Measurements from ENCODE around the gene NFATC2.
"Not testable (repeated sequence)": the region's sequence is repeated elsewhere in the genome, so short reads cannot be mapped to it uniquely, and the experiment has no call there.

Gene NFATC2

DNA sequence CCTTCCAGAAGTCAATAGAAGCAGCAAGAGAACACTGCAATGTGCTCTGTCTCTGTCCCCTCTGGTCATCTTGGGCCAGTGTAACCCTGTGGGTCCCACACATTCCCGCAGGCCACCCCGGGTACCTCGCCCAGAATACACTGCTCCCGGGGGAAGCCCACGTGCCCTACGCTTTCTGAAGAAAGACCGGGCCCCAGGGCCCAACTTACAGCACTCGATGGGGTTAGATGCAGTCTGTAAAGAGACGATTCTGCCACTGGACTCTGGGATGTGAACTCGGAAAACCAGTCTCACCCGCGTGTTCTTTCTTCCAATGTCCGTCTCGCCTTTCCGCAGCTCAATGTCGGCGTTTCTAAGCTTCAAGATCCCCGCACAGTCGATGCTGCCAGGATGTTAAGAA is 68.7 kb downstream of the NFATC2 start:
- DNase-seq = no peak

DNA sequence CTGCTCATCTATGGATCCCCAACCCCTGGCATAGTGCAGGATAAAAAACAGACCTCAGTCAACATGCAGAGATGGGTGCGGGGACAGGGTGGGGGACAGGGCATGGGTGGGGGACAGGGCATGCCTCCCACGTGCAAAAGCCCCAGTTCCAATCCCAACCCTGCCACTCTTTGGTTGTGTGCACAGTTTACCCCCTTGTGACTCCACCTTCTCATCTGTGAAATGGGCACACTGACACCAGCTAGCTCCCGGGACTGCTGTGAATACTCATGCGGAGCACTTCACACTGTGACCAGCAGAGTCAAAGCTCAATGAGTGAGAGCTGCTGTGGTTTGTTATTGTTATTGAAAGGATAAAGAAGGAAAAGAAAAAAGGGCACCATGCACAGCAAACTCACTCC is 69.3 kb downstream of the NFATC2 start:
- DNase-seq = no peak

DNA sequence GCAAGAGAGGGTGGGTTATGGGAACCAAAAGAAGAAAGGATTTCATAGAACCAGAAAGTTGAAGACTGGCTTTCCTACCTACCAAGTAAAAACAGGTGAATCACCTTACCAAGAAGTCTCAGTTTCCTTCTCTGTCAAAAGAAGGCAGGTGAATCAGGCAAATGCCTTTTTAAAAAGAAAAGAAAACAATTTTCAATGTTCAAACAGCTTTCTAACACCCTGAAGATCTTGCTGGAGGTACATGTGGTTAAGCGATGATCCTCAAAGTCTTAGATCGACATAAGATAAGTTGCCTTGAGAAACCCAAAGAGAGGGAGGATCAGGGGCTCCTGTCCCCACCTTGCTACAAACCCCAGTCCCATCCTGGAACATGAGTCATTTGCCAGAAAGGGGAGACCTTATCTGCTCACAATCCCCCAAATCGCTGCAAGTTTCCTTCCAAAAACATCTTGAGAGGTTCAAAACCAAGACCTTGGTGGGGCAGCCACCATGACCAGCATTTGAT is 71.6 kb downstream of the NFATC2 start:
- DNase-seq = no peak

DNA sequence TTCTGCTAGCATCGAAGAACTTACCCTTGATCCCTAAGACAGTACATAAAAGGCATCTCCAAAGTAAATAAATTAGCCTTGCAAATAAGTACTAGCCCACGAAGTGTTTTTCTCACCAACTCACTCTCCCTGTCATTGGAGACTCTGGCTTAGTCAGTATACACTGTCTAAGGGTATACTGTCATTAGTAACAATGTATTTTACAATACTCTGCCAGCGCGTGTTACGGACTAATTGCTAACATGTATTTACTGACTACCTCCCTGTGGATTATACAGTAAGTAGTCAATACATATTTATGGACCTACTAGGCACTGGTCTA is 72.1 kb downstream of the NFATC2 start:
- DNase-seq = no peak

DNA sequence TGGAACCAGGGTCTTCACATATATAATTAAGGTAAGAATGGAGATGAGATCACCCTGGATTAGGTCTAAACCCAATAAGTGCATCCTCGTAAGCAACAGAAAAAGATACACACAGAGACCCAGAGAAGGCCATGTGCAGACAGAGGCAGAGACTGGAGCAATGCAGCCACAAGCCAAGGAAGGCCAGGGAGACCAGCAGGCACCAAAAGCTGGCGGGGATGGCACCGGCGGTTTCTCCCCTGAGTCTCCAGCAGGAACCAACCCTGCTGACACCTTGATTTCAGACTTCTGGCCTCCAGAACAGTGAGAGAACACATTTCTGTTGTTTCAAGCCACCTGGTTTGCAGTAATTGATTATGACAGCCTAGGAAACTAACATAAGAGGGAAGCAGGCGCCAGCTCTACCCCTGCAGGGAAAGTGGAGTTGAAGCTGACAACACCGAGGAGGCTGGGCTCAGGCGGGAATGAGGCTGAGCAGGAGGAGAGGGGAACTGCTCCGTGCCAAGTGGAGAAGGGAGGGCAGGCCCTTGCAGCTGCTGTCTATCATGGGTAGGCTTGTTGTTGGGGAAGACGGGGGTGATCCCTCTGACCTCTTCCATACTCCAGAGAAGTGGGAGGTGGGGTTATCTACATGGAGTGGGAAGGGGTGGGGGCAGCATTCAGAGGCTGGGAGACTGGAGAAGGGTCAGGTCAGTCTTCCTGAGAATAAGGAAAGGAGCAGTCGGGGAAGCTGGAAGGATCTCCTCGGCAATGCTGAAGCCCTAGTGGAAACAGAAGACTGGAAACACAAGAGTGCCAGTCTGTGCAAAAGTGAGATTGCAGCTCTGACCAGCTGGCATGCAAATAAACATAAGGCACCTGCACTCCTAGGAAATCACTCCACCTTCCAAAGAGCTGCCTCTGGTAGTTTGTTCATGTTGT is 72.7 kb downstream of the NFATC2 start:
- DNase-seq = peak in 2 of 58 donors; percentile 4 to 28

DNA sequence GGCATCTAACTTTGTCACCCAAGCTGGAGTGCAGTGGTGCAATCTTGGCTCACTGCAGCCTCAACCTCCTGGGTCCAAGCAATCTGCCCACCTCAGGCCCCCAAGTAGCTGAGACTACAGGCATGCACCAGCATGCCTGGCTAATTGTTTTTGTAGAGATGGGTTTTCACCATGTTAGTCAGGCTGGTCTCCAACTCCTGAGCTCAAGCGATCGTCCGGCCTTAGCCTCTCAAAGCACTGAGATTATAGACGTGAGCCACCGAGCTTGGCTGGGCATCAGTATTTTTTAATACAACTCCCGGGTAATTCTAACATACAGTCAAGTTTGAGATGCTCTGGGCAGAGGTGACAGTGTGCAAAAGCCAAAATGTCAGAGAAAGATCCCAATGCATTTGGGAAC is 73.5 kb downstream of the NFATC2 start:
- DNase-seq = no peak

DNA sequence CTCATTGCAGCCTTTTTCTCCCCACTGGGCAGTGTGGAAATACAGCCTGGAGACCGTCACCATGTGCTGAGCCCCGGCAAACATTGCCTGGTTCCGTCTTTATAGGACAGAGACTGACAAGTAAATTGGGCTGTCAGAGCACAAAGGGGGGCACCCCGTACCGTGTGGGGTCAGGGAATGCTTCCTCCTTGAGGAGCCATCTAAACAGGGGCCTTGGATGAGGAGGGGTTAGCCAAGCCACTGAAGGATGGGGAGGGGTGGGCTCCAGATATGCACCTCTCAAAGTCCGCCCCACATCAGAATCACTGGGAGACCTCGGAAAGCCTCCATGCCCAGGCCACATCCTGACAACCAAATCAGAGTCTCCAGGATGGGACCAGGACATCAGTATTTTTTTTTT is 73.9 kb downstream of the NFATC2 start:
- no peak for DNase-seq

DNA sequence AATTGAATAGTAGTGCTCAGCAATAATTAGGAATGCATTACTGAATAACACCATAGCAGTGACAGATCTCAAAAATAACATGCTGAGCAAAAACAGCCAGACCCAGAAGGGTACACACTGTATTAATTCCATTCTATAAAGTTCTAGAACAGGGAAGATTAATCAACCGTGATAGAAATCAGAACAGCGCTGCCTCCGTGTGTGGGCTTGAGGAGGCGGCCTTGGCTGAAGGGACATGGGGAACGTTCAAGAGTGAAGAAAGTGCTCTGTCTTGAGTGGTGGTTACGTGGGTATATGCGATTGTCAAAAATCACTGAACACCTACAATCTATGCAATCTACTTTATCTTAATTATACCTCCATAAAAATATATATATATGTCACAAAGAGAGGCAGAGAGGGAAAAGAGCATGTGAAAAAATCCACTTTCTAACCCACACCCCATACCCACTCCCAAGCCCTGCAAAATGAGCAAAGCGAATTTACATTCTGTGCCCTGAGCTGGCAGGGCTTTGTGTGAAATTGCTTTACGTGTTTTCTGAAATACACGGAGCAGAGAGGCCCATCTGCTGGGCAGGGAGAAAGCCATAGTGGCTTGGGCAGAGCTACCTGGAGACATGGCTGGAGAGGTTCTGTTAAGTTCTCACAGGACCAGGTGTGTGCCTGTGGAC is 74.4 kb downstream of the NFATC2 start:
- peak in 1 of 58 donors; percentile 23 for DNase-seq

DNA sequence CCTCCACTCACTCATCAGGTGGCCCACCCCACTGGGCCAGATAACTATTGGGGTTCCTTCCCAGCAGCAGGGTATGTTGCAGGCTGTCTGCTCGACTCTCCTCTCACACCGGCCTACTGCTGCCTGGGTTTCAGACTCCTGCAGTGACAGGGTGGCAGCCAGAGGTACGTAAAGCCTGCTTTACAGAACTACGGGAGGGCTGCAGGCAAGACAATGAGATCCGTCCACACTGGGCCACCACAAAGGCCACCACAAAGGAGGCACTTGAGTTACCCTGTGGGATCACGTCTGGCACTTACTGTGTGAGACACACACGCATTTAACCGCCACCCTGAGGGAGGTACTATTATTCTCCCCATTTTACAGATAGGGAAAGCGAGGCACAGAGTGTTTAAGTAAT is 78.5 kb downstream of the NFATC2 start:
- DNase-seq = no peak

DNA sequence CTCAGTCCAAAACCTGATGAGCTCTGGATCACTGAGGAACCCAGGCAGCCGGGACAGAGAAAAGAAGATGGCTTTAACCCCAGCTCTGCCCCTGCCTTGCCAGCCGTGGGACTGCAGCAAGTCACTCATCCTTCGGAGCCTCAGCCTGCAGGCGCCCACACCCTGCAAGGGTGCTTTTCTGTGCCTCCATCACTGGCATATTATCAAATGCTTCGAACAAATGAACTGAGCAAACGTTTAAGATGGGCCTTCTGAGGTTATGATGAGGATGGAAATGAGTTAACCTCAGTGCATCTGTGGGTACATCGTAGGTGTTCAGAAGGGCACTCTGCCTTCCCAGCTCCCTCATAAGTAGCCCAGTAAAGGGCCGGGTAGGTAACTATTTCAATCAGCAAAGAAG is 79.0 kb downstream of the NFATC2 start:
- no peak for DNase-seq

DNA sequence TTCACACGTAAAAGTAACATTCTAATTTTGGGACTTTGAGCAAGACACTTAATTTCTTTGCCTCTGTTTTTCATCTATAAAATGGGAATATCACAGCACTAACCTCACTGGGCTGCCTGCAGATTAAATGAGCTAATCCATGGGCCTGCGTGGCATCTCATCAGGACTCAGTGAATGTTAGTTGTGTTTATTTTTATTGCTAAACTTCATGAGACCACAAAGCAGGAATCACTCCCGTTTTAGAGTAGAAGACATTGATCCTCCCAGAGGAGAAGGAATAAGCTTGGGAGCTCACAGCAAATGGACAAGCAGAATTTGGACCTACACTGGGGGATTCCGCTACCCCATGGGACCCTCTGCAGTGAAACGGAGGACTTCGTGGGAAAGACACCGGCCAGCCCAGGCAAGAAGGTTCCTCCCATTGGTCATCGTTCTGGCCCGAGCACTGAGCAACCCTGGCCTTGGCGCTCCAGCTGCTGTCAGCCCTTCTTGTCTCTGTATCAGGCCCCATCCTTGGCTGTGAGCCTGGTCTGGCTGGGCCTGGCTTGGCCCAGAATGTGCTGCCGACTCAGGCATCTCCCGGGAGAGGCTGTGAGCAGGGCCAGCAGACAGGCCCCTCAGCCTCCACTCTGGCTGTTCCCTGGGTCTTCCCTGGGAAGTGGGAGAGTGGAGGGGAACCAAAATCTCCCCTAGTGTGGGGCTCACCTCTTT is 79.8 kb downstream of the NFATC2 start:
- peak in 38 of 58 donors; percentile 3 to 70 (median 37) for DNase-seq

DNA sequence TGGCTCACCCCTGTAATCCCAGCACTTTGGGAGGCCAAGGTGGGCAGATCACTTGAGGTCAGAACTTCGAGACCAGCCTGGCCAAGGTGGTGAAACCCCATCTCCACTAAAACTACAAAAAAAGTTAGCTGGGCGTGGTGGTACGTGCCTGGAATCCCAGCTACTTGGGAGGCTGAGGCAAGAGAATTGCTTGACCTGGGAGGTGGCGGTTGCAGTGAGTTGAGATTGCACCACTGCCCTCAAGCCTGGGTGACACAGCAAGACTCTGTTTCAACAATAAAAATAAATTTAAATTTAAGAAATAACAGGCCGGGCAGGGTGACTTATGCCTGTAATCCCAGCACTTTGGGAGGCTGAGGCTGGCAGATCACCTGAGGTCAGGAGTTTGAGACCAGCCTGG is 80.7 kb downstream of the NFATC2 start:
- DNase-seq = not testable (repeated sequence)

DNA sequence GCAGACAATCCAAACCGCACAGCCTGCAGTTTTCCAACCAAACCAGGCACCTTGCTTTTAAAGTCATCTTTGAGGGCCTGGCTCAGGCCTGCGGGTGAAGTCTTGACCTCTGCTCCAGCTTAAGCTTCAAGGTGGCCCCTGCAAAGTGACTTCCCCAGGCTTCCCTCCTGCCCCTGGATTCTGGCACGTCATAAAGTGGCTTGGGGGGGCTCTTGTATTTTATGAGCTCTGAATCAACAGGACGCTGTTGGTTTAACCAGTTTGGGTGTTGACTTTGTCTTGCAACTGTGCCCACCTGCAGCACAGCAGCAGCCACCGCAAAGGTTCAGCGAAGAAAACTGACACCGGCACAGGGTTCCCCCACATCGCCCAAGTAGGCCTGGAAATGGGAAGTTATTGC is 81.2 kb downstream of the NFATC2 start:
- DNase-seq = no peak

DNA sequence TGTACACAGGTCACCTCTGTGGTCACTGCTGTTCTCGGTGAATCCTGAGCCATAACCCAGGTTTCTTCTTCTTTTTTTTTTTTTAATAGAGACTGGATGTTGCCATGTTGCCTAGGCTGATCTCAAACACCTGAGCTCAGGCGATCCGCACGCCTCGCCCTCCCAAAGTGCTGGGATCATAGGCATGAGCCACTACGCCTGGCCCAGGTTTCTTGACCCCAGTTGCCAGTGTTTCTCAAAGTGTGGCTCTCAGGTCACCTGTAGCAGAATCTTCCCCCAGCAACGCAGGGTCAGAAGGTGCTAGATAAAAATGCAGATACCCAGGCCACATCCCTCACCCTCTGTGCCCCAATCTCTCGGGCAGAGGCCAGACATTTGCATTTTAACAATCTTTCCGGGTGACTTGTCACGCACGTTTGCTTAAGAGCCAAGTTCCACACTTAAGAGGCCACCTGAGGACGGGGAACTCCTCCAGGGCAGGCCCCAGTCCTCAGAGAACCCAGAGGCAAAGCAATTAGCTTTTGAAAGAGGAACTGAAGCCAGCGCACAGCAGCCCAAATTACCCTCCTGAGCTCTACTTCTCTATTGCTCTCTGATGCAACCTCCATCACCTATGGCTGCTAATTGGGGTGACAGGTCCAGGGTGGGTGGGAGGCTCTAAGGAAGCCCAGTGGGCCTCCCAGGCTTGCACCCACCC is 81.8 kb downstream of the NFATC2 start:
- no peak for DNase-seq

DNA sequence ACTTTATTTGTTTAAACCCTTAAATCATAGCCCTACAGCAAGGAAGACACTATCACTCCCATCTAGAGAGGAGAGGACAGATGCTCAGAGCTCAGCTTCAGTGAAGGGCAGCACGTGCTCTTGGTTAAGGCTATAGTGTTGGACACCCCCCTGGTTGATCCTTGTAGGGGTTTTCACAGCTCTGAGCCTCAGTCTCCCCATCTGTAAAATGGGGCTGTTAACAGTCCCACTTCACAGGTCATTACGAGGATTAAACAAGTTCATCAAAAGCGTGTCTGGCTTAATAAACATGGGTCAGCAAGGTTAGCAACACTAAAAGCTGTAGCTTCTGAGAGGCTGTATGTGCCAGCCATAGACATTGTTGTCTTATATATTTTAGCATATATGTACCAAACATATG is 82.4 kb downstream of the NFATC2 start:
- no peak for DNase-seq

DNA sequence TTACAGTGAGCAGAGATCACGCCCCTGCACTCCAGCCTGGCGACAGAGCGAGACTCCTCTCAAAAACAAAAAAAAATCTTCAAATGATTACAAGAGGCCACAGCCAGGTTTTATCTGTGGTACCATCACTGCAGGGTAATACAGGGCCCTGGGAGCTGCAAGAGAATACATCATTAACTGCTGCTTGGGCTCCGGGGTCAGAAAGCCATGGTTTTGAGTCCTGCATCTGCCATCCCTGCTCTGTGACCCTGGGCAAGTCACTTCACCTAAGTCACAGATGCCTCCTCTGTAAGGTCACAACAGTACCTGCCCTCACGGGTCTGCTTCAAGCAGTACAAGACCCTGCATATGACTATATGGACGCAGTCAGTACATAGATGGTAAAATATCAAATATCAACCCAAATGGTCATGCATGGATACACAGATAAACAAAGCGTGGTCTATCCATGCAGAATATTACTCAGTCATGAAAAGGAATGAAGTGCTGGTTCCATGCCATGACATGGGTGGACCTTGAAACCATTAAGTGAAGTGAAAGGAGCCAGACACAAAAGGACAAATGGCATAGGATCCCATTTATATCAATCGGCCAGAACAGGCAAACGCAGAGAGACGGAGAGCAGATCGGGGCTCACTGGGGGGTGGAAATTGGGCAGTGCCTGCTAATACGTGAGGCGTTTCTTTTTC is 83.6 kb downstream of the NFATC2 start:
- DNase-seq = no peak

DNA sequence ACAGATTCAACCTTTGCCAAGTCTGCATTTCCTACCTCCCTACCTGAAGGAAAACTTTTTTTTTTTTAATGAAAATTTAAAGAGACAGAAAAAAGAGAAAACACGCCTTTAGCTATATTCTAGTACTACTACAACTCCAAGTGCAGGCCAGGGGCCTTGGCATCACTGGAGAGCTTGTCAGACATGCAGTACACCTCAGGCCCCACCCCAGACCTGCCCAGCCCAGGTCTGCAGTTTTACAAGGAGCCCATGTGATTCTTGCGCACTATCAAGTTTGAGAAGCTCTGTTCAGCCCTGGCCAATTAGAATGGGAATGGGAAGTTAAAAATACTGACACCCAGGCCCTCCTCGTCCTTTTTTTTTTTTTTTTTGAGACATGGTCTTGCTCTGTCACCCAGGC is 85.0 kb downstream of the NFATC2 start:
- no peak for DNase-seq

DNA sequence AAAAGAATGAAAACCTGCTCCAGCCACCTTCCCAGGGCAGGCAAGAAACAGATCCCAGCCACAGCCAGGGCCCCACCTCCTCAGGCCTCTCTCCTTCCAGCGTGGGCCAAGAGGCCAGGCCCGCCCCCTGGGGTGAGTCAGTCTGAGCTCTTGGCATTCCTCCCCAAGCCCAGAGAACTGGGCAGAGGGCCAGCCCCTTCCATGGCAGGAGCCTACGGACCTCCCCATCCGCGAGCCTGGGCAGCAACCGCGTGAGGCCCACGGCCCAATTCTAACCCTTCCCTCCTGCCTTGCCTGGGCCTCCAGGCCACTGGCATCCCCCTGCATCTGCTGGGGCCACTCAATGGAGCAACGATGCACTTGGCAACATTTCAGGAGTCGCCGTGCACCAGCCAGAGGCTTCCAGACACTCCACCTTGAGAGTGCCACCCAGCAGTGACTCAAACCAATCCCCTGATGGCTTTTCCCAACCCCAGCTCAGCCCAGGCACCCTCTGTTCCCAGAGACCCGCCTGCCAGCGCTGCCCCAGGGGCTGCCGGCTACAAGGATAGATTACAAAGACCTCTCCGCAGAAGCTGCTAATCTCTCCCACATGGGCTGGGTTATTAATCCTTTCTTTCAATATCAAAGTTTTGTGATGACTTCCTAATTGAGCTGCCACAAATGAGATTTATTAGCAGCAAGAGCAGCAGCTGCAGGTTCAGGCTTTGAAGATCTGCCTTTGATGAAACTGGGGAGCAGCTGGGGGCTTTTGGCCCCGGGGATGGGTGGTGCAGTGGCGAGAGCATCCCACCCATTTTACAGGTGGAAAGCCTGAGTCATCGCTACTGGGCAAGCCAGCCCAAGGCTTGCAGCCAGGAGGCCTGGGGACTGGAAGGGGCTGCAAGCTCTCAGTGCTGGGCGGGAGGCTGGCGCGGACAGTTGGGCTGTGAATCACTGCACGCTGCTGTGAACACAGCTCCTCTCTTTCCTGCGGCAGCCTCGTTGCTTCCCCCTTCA is 85.7 kb downstream of the NFATC2 start:
- DNase-seq = peak in 54 of 58 donors; percentile 39 to 97 (median 79)

DNA sequence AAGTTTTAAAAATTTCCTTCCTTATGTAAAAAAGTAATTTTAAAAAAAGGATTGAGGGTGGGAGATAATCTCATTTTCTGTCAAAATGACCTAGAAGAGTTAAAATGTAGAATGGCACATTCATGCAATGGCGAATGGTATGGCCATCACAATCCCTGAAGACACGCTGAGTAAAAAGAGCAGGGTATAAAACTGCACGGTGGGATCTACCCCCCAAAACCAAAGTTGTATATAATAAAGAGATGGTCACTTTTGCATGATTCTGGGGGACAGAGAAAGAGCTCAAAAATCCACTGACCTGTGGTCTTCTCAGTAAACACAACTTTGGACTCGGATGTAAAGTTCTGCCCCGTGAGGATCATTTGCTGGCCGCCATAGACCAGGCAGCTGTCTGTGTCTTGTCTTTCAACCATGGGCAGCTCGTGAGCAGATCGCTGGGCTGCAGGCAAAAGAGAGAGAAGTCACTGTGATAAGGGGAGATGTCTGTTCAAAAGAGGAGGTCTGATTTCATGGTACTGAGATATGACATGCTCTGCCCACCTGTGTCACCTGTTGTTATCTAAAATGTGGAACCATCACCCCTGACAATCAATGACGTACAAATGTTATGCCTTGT is 88.2 kb downstream of the NFATC2 start:
- DNase-seq = no peak

Measured in anterior cingulate cortex (tissue), 58 donors.